HepG2 (cell line): Measurements from ENCODE around the gene BMI1. TPM values are rescaled to one million over a fixed set of nuclear protein-coding genes. Genes with fewer than 3 reads are reported as not detected.

Source experiments
- ATF4 ChIP-seq, 2 experiments: fragments of 450-650 bp in 1 of 2; sonication (generic) in 1 of 2; formaldehyde crosslinking; IDR thresholded peaks; 2 replicates each; pipeline versions ENCODE4 v1.5.0 to v1.8.0; 2020 to 2022; ENCODE audit warnings: mild to moderate bottlenecking in 1 of 2, missing genetic modification reagents in 1 of 2
- CC2D1A ChIP-seq: sonication (generic); formaldehyde crosslinking; IDR thresholded peaks from 2 replicates; pipeline ENCODE4 v1.8.1; 2023; ENCODE audit warnings: mild to moderate bottlenecking, missing genetic modification reagents
- CCAR2 ChIP-seq: fragments of 200-400 bp; formaldehyde crosslinking; optimal IDR thresholded peaks from 2 replicates; pipeline ENCODE3; 2018; ENCODE audit warnings: low read depth, mild to moderate bottlenecking, low read length, moderate library complexity
- CEBPB ChIP-seq: IDR thresholded peaks from 2 replicates; pipeline ENCODE4 v1.6.1; 2011; ENCODE audit warnings: low read depth, low read length, improper control_type of control experiment, borderline replicate concordance
- DMAP1 ChIP-seq: IDR thresholded peaks from 2 replicates; pipeline ENCODE4 v1.6.1; 2016
- E2F2 ChIP-seq: sonication (generic); formaldehyde crosslinking; IDR thresholded peaks from 2 replicates; pipeline ENCODE4 v1.4.0; 2020; ENCODE audit warnings: missing genetic modification reagents, borderline replicate concordance
- GLI4 ChIP-seq: sonication (generic); formaldehyde crosslinking; IDR thresholded peaks from 2 replicates; pipeline ENCODE4 v1.5.1; 2020; ENCODE audit warnings: missing genetic modification reagents, mild to moderate bottlenecking, moderate library complexity, borderline replicate concordance
- HDAC1 ChIP-seq: sonication (generic); formaldehyde crosslinking; IDR thresholded peaks from 2 replicates; pipeline ENCODE4 v1.5.1; 2020; ENCODE audit warnings: mild to moderate bottlenecking, missing genetic modification reagents
- HNF4A ChIP-seq: sonication (generic); formaldehyde crosslinking; IDR thresholded peaks from 2 replicates; pipeline ENCODE4 v1.4.0; 2020; ENCODE audit warnings: missing genetic modification reagents
- IRF1 ChIP-seq: sonication (generic); formaldehyde crosslinking; IDR thresholded peaks from 2 replicates; pipeline ENCODE4 v1.4.0; 2020; ENCODE audit warnings: low read depth, mild to moderate bottlenecking, missing genetic modification reagents
- MXD4 ChIP-seq: IDR thresholded peaks from 2 replicates; pipeline ENCODE4 v1.6.1; 2016; ENCODE audit warnings: mild to moderate bottlenecking, missing biosample characterization, missing genetic modification reagents
- PLSCR1 ChIP-seq: sonication (generic); formaldehyde crosslinking; IDR thresholded peaks from 2 replicates; pipeline ENCODE4 v1.5.0; 2020; ENCODE audit warnings: missing genetic modification reagents, mild to moderate bottlenecking, borderline replicate concordance
- POLR2AphosphoS2 ChIP-seq: IDR thresholded peaks from 2 replicates; pipeline ENCODE4 v1.6.1; 2011; ENCODE audit warnings: low read depth, low read length, improper control_type of control experiment
- RBFOX2 ChIP-seq: fragments of 200-400 bp; formaldehyde crosslinking; IDR thresholded peaks from 2 replicates; pipeline ENCODE4 v1.6.1; 2017; ENCODE audit warnings: low read depth, mild to moderate bottlenecking, low read length
- RBM22 ChIP-seq: fragments of 200-400 bp; formaldehyde crosslinking; optimal IDR thresholded peaks from 2 replicates; pipeline ENCODE3; 2017; ENCODE audit warnings: mild to moderate bottlenecking, low read length, moderate library complexity
- REPIN1 ChIP-seq: sonication (generic); formaldehyde crosslinking; IDR thresholded peaks from 2 replicates; pipeline ENCODE4 v1.8.0; 2022; ENCODE audit warnings: missing genetic modification reagents, low read depth, mild to moderate bottlenecking, borderline replicate concordance
- SKI ChIP-seq: fragments of 450-650 bp; IDR thresholded peaks from one replicate; pipeline ENCODE4 v1.6.1; 2018; ENCODE audit warnings: mild to moderate bottlenecking; ENCODE audit not compliant: partially characterized antibody
- SP1 ChIP-seq, 2 experiments: fragments of 450-650 bp in 1 of 2; sonication (generic) in 1 of 2; formaldehyde crosslinking in 1 of 2; IDR thresholded peaks; 2 replicates each; pipeline versions ENCODE4 v1.4.0 to v1.6.1; 2016 to 2020; ENCODE audit warnings: missing genetic modification reagents in 1 of 2
- THAP11 ChIP-seq: IDR thresholded peaks from 2 replicates; pipeline ENCODE4 v1.6.1; 2016; ENCODE audit warnings: missing biosample characterization, missing genetic modification reagents
- WIZ ChIP-seq: sonication (generic); formaldehyde crosslinking; IDR thresholded peaks from 2 replicates; pipeline ENCODE4 v1.5.1; 2020; ENCODE audit warnings: mild to moderate bottlenecking, missing genetic modification reagents
- YEATS2 ChIP-seq: sonication (generic); formaldehyde crosslinking; IDR thresholded peaks from 2 replicates; pipeline ENCODE4 v1.4.0; 2020; ENCODE audit warnings: missing genetic modification reagents, borderline replicate concordance
- ZBTB3 ChIP-seq: sonication (generic); formaldehyde crosslinking; IDR thresholded peaks from 2 replicates; pipeline ENCODE4 v1.4.0; 2020; ENCODE audit warnings: low read depth, mild to moderate bottlenecking, moderate library complexity, missing genetic modification reagents, borderline replicate concordance
- ZNF3 ChIP-seq: IDR thresholded peaks from 2 replicates; pipeline ENCODE4 v1.7.0; 2017; ENCODE audit warnings: inconsistent platforms
- ZNF446 ChIP-seq: sonication (generic); formaldehyde crosslinking; IDR thresholded peaks from 2 replicates; pipeline ENCODE4 v1.5.0; 2020; ENCODE audit warnings: mild to moderate bottlenecking, missing genetic modification reagents
- ZNF75D ChIP-seq: sonication (generic); formaldehyde crosslinking; IDR thresholded peaks from 2 replicates; pipeline ENCODE4 v1.8.1; 2023; ENCODE audit warnings: missing genetic modification reagents, mild to moderate bottlenecking, borderline replicate concordance
- ZNF816 ChIP-seq: sonication (generic); formaldehyde crosslinking; IDR thresholded peaks from 2 replicates; pipeline ENCODE4 v1.8.0; 2022; ENCODE audit warnings: missing genetic modification reagents, mild to moderate bottlenecking, borderline replicate concordance
- ZSCAN30 ChIP-seq: sonication (generic); formaldehyde crosslinking; IDR thresholded peaks from 2 replicates; pipeline ENCODE4 v1.5.0; 2020; ENCODE audit warnings: mild to moderate bottlenecking, missing genetic modification reagents
- polyA plus RNA-seq, 8 experiments: library from polyadenylated mRNA; depleted of rRNA in 3 of 8; stranded (reverse) in 7 of 8; unstranded in 1 of 8; fragments of >200 nt; fragmentation: Illumina TruSeq in 4 of 8; extraction: Trizol in 4 of 8; gene quantifications; 2 replicates each; pipeline versions ENCODE4 v1.2.1 to v1.2.3, GENCODE V29; 2011 to 2016; ENCODE audit warnings: low read depth in 4 of 8, missing spikeins in 1 of 8, mixed read lengths in 1 of 8; ENCODE audit not compliant: insufficient read depth in 1 of 8
- total RNA-seq, 5 experiments: library from RNA; depleted of rRNA; stranded (reverse); fragments of >200 nt; fragmentation: Illumina TruSeq; extraction: Trizol; gene quantifications; 2 replicates each; pipeline ENCODE4 v1.2.3, GENCODE V29; 2016; ENCODE audit warnings: low read depth in 1 of 5

The BMI1 gene
- total and polyA plus RNA-seq, 2 of the 13 experiments (the other 11 are each of a cell fraction or from before 2014, with no cell fraction given): 30.5 to 44.0 TPM

GRCh38 chr10:22316286-22317075 lies 4.4 kb upstream of the BMI1 start, which contains the start of gene COMMD3 (continued):
- 0 out of 4 replicates have a peak, but pooled peaks of 1 of the 2 experiments have one; percentile 30 for TF ChIP-seq ATF4 (CRISPR knock-in tag; IDR thresholded peaks at IDR 0.05)
- TF ChIP-seq ZBTB3 (CRISPR knock-in tag): no peak
- TF ChIP-seq SP1 (IDR thresholded peaks at IDR 0.05): no peak
- 0 out of 2 replicates have a peak, but pooled peaks have one; percentile 21 for TF ChIP-seq SP1 (CRISPR knock-in tag; IDR thresholded peaks at IDR 0.05)
- TF ChIP-seq RBFOX2: peak; percentile 87
- TF ChIP-seq ZNF75D (CRISPR knock-in tag): no peak
- peak; percentile 40; the same call in 1 of the 2 replicates for TF ChIP-seq THAP11 (CRISPR knock-in tag)
- TF ChIP-seq PLSCR1 (CRISPR knock-in tag): no peak
- no peak for TF ChIP-seq GLI4 (CRISPR knock-in tag)
- TF ChIP-seq SKI: peak; percentile 57
- peak; percentile 69; the same call in 1 of the 2 replicates for TF ChIP-seq MXD4 (CRISPR knock-in tag)
- peak; percentile 41; the same call in 1 of the 2 replicates for TF ChIP-seq YEATS2 (CRISPR knock-in tag)
- peak; percentile 85 for TF ChIP-seq HDAC1
- TF ChIP-seq ZNF3 (CRISPR knock-in tag): no peak
- TF ChIP-seq HNF4A (CRISPR knock-in tag): peak; percentile 8; the same call in 1 of the 2 replicates
- TF ChIP-seq CEBPB: no peak
- TF ChIP-seq RBM22: no peak
- no peak for TF ChIP-seq WIZ (CRISPR knock-in tag)
- no peak for TF ChIP-seq ZSCAN30 (CRISPR knock-in tag)
- TF ChIP-seq DMAP1 (CRISPR knock-in tag): peak; percentile 87; the same call in 1 of the 2 replicates
- TF ChIP-seq ZNF816 (CRISPR knock-in tag): peak; percentile 89
- TF ChIP-seq CC2D1A (CRISPR knock-in tag): no peak
- 0 out of 2 replicates have a peak, but pooled peaks have one; percentile 40 for TF ChIP-seq ZNF446 (CRISPR knock-in tag)
- TF ChIP-seq E2F2 (CRISPR knock-in tag): no peak
- no peak for TF ChIP-seq POLR2AphosphoS2
- TF ChIP-seq CCAR2: no peak
- no peak for TF ChIP-seq IRF1 (CRISPR knock-in tag)
- no peak; the same call in 1 of the 2 replicates for TF ChIP-seq REPIN1 (CRISPR knock-in tag)
